HL-60 (cell line): ENCODE data around the gene MAP4K4.

Experiments
- CTCF ChIP-seq: IDR thresholded peaks from one replicate; pipeline ENCODE4 v1.5.1; 2011; ENCODE audit warnings: low read length, control low read depth, inconsistent platforms; ENCODE audit not compliant: insufficient read depth
- GABPA ChIP-seq: IDR thresholded peaks from 2 replicates; pipeline ENCODE4 v1.6.1; 2012; ENCODE audit warnings: low read depth

DNA sequence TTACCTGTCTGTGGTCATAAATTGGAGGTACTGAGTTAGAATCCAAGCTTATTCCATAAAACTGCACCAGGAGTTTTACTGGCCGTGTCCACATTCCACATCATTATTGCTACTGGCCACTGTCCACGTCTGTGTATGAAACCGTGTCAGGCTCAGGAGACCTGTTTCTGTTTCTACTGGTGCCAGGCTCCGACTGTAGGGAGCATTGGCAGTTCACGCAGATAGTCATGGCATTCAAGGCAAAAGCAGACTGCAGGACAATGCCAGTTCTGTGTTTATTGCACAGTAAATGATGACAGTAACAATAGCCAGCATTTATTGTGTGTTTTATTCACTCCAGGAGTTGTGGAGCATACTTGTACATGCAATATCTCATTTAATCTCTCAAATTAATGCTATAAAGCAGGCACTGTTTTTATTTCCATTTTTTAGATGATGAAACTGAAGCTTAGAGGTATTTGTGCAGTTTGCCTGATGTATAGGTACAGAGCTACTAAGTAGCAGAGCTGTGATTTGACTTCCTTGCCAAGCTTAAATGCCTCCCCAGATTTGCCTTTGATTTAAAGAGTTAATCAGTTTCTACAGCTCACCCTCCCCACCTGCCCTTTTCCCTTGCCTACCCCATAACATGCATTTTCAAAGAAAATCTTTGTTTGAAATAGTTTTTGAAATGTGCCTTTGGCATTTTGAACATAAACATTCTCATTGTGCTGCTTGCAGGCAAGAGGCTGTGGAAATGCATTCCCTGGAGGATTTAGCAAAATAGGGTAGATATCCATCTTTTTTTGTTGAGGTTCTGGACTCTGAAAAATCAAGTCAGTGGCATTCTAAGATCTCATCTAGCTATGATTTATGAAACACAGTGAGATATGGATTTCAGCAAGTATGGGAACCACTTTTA lies 55.5 kb downstream of the MAP4K4 start:
- TF ChIP-seq CTCF: no peak
- TF ChIP-seq GABPA: no peak
